ENCODE results near the gene ARPC4. TPM values are rescaled to one million over a fixed set of nuclear protein-coding genes. Genes with fewer than 3 reads are reported as not detected.

The ARPC4 gene
- total and polyA plus RNA-seq, 10 of the 15 experiments (the other 5 are each of a cell fraction or from before 2014, with no cell fraction given) = 42.0 to 354 (median 268) TPM

GRCh38 chr3:9817436-9817835 is 24.6 kb downstream of the ARPC4 start:
- WGBS (ENCODE audit: insufficient coverage, insufficient replicate concordance, low lambda C conversion rate, missing lambda C conversion rate) = 82% methylated on average over 6 of the region's 6 CpGs
- ChIA-PET POLR2A (interaction anchor here (1.1 kb wide), 1 partner anchor 13 kb away, joined by 3 read pairs; no protein-coding TSS in a partner anchor), SMC1A (ENCODE audit: uncharacterized antibody, unreplicated experiment) (no interaction called here), CTCF (no interaction called here), RAD21 (ENCODE audit: unreplicated experiment) (no interaction called here)
- ATAC-seq = no peak
- in situ Hi-C loops (cut with MboI) (no loop called here), intact Hi-C loops (cut with micrococcal nuclease; ENCODE audit: unreplicated experiment) (no loop called here)
- no peak overlapping the region for H3K4me3 ChIP-seq
- no peaks in the 10 kb centered on the region for H4K20me1 ChIP-seq (ENCODE audit: control insufficient read depth, insufficient read depth)
- H3K4me1 ChIP-seq (ENCODE audit: control insufficient read depth, insufficient read depth, low read length) = no peaks in the 10 kb centered on the region
- BruUV-seq (replicated peaks) = no TSS peak
- H3K9ac ChIP-seq (ENCODE audit: control insufficient read depth, insufficient read depth, low read length) = no peak overlapping the region
- DNase-seq (ENCODE audit: low read depth, low spot score) = no peak
- no peak overlapping the region for H2AFZ ChIP-seq (ENCODE audit: control insufficient read depth, low read depth, low read length)
- no peaks in the 10 kb centered on the region; a peak in 2 of 4 replicates for H3K36me3 ChIP-seq (ENCODE audit: control insufficient read depth in 2 of 2, insufficient read depth in 2 of 2, low read length in 1 of 2)
- H3K9me3 ChIP-seq (replicated peaks; ENCODE audit: control insufficient read depth, insufficient read depth, low read length) = no peaks in the 10 kb centered on the region
- TF ChIP-seq POLR2A (IDR thresholded peaks at IDR 0.05; ENCODE audit: low read depth, low read length) = 0 out of 2 replicates have a peak, but pooled peaks have one; percentile 18
- no peak for TF ChIP-seq ZNF24 (IDR thresholded peaks at IDR 0.05)
- H3K79me2 ChIP-seq (ENCODE audit: control insufficient read depth, insufficient read depth, low read length) = no peaks in the 10 kb centered on the region
- no peak overlapping the region for H3K4me2 ChIP-seq (ENCODE audit: control insufficient read depth, insufficient read depth)
- H3K27ac ChIP-seq (ENCODE audit: control insufficient read depth, insufficient read depth) = no peak overlapping the region
- no peaks in the 10 kb centered on the region for H3K27me3 ChIP-seq (replicated peaks in 1 of 2; ENCODE audit: control insufficient read depth in 2 of 2, insufficient read depth in 2 of 2, low read length in 1 of 2)
- no peak for FAIRE-seq

GRCh38 chr3:9818666-9819335 is 25.9 kb downstream of the ARPC4 start:
- POLR2A ChIA-PET = interaction anchor here (1.1 kb wide), 1 partner anchor 26 kb away, joined by 3 read pairs; the partner anchor contains the start of gene ARPC4
- Histone ChIP-seq H3K9ac (ENCODE audit: control insufficient read depth, insufficient read depth, low read length) (no peak overlapping the region), H3K27ac (ENCODE audit: control insufficient read depth, insufficient read depth) (no peak overlapping the region), H3K9me3 (replicated peaks; ENCODE audit: control insufficient read depth, insufficient read depth, low read length) (no peaks in the 10 kb centered on the region), H3K4me2 (ENCODE audit: control insufficient read depth, insufficient read depth) (no peak overlapping the region), H3K79me2 (ENCODE audit: control insufficient read depth, insufficient read depth, low read length) (no peaks in the 10 kb centered on the region), H3K4me1 (ENCODE audit: control insufficient read depth, insufficient read depth, low read length) (no peaks in the 10 kb centered on the region), H3K4me3 (no peak overlapping the region), H2AFZ (ENCODE audit: control insufficient read depth, low read depth, low read length) (no peak overlapping the region), H3K27me3 (replicated peaks in 1 of 2; ENCODE audit: control insufficient read depth in 2 of 2, insufficient read depth in 2 of 2, low read length in 1 of 2) (no peaks in the 10 kb centered on the region), H4K20me1 (ENCODE audit: control insufficient read depth, insufficient read depth) (no peaks in the 10 kb centered on the region), H3K36me3 (ENCODE audit: control insufficient read depth in 2 of 2, insufficient read depth in 2 of 2, low read length in 1 of 2) (no peaks in the 10 kb centered on the region)
- no peak for ATAC-seq
- in situ Hi-C loops (cut with MboI) (no loop called here), intact Hi-C loops (cut with micrococcal nuclease; ENCODE audit: unreplicated experiment) (no loop called here)
- CTCF ChIA-PET = no interaction called here
- WGBS (ENCODE audit: insufficient coverage, insufficient replicate concordance, low lambda C conversion rate, missing lambda C conversion rate) = 90% methylated on average over 6 of the region's 7 CpGs
- SMC1A ChIA-PET (ENCODE audit: uncharacterized antibody, unreplicated experiment) = interaction anchor here (1.4 kb wide), 1 partner anchor 13 kb away, joined by 3 read pairs; no protein-coding TSS in a partner anchor
- TF ChIP-seq FOS (IDR thresholded peaks at IDR 0.05; ENCODE audit: borderline replicate concordance, extremely low read depth, insufficient read length) (no peak), NKRF (conservative IDR thresholded peaks at IDR 0.05) (no peak), SP1 (IDR thresholded peaks at IDR 0.05; ENCODE audit: low read depth, low read length) (no peak), CBX5 (IDR thresholded peaks at IDR 0.05; ENCODE audit: low read depth) (no peak), CBFB (IDR thresholded peaks at IDR 0.05; ENCODE audit: low read depth) (no peak), ZNF384 (IDR thresholded peaks at IDR 0.05; ENCODE audit: borderline replicate concordance, low read depth, low read length) (no peak), SIX5 (IDR thresholded peaks at IDR 0.05; ENCODE audit: low read depth, low read length, severe bottlenecking) (no peak), ZNF217 (IDR thresholded peaks at IDR 0.05) (no peak)
- BruUV-seq (replicated peaks) = no TSS peak
- FAIRE-seq = no peak
- RAD21 ChIA-PET (ENCODE audit: unreplicated experiment) = interaction anchor here (0.6 kb wide), 1 partner anchor 346 kb away, joined by 3 read pairs; the partner anchor contains the start of gene IRAK2
- DNase-seq (ENCODE audit: low read depth, low spot score) = no peak
